Measurements from ENCODE around the gene CATSPER3. TPM values are rescaled to one million over a fixed set of nuclear protein-coding genes. Genes with fewer than 3 reads are reported as not detected.

CATSPER3 gene
- polyA plus RNA-seq, 3 donors = 0.15 to 0.60 (median 0.52) TPM

GRCh38 chr5:135052511-135053145, 84.9 kb downstream of the CATSPER3 start:
- Mint-ChIP-seq H3K27me3 (ENCODE audit: low read depth in 3 of 3) (peaks cover 67 to 82% (median 74%) of the 10 kb centered on the region in 3 donors), H3K36me3 (no peaks in the 10 kb centered on the region), H3K4me3 (peak overlapping the region in 1 of 2 donors; percentile 61), H3K9me3 (peaks cover 0 to 2% (median 0%) of the 10 kb centered on the region in 7 donors), H3K4me1 (peaks cover 4% of the 10 kb centered on the region), H3K27ac (no peak overlapping the region)
- Histone ChIP-seq H3K4me2 (replicated peaks; ENCODE audit: extremely low read depth, low read length, poor library complexity, severe bottlenecking) (no peak overlapping the region), H2AFZ (ENCODE audit: insufficient read depth, low read depth, low read length, poor library complexity, severe bottlenecking) (no peak overlapping the region), H3K36me3 (replicated peaks in 1 of 2; ENCODE audit: control insufficient read depth in 1 of 2, insufficient read depth in 2 of 2, low read length in 2 of 2) (no peaks in the 10 kb centered on the region), H3K79me2 (ENCODE audit: insufficient read depth, low read length) (no peaks in the 10 kb centered on the region), H4K20me1 (ENCODE audit: insufficient read depth, low read length) (no peaks in the 10 kb centered on the region), H3K9me3 (replicated peaks in 1 of 2; ENCODE audit: control insufficient read depth in 1 of 2, insufficient read depth in 1 of 2, low read length in 2 of 2) (peaks cover 0 to 3% of the 10 kb centered on the region in 2 donors), H3K27ac (ENCODE audit: low read depth in 1 of 2, low read length in 2 of 2) (no peak overlapping the region), H3K27me3 (ENCODE audit: control insufficient read depth in 2 of 2, insufficient read depth in 2 of 2, low read length in 2 of 2) (peaks cover 24 to 75% of the 10 kb centered on the region in 2 donors), H3K9ac (ENCODE audit: insufficient read depth, low read length, poor library complexity, severe bottlenecking) (no peak overlapping the region), H3K4me3 (replicated peaks in 1 of 3; ENCODE audit: low read depth in 2 of 3, low read length in 3 of 3) (no peak overlapping the region), H3K4me1 (ENCODE audit: control insufficient read depth in 1 of 2, insufficient read depth in 2 of 2, low read length in 2 of 2) (no peaks in the 10 kb centered on the region)
- intact Hi-C loops (cut with micrococcal nuclease) = no loop called here
- TF ChIP-seq CTCF (IDR thresholded peaks at IDR 0.05) = no peak
- WGBS (ENCODE audit: insufficient coverage) = 83% methylated on average over 1 of the region's 6 CpGs
- no peak for DNase-seq

- H3K27ac Mint-ChIP-seq = no peak overlapping the region
- intact Hi-C loops (cut with micrococcal nuclease) = no loop called here
- H3K27me3 ChIP-seq (ENCODE audit: control insufficient read depth in 2 of 2, insufficient read depth in 2 of 2, low read length in 2 of 2) = peaks cover 24 to 69% of the 10 kb centered on the region in 2 donors
- peak overlapping the region in 1 of 2 donors; percentile 62 for H3K4me3 Mint-ChIP-seq
- H3K9ac ChIP-seq (ENCODE audit: insufficient read depth, low read length, poor library complexity, severe bottlenecking) = no peak overlapping the region
- H4K20me1 ChIP-seq (ENCODE audit: insufficient read depth, low read length) = no peaks in the 10 kb centered on the region
- no peaks in the 10 kb centered on the region for H3K36me3 Mint-ChIP-seq
- H3K4me2 ChIP-seq (replicated peaks; ENCODE audit: extremely low read depth, low read length, poor library complexity, severe bottlenecking) = no peak overlapping the region
- H3K36me3 ChIP-seq (replicated peaks in 1 of 2; ENCODE audit: control insufficient read depth in 1 of 2, insufficient read depth in 2 of 2, low read length in 2 of 2) = no peaks in the 10 kb centered on the region
- H3K9me3 ChIP-seq (replicated peaks in 1 of 2; ENCODE audit: control insufficient read depth in 1 of 2, insufficient read depth in 1 of 2, low read length in 2 of 2) = peaks cover 0 to 3% of the 10 kb centered on the region in 2 donors
- peaks cover 64 to 81% (median 72%) of the 10 kb centered on the region in 3 donors for H3K27me3 Mint-ChIP-seq (ENCODE audit: low read depth in 3 of 3)
- peaks cover 4% of the 10 kb centered on the region for H3K4me1 Mint-ChIP-seq
- H3K4me3 ChIP-seq (replicated peaks in 1 of 3; ENCODE audit: low read depth in 2 of 3, low read length in 3 of 3) = no peak overlapping the region
- H3K27ac ChIP-seq (ENCODE audit: low read depth in 1 of 2, low read length in 2 of 2) = no peak overlapping the region
- no peak for DNase-seq
- no peak for TF ChIP-seq CTCF (IDR thresholded peaks at IDR 0.05)
- peaks cover 0 to 2% (median 0%) of the 10 kb centered on the region in 7 donors for H3K9me3 Mint-ChIP-seq
- no peaks in the 10 kb centered on the region for H3K79me2 ChIP-seq (ENCODE audit: insufficient read depth, low read length)
- no peaks in the 10 kb centered on the region for H3K4me1 ChIP-seq (ENCODE audit: control insufficient read depth in 1 of 2, insufficient read depth in 2 of 2, low read length in 2 of 2)
- 50% methylated on average over 1 of the region's 3 CpGs for WGBS (ENCODE audit: insufficient coverage)
- H2AFZ ChIP-seq (ENCODE audit: insufficient read depth, low read depth, low read length, poor library complexity, severe bottlenecking) = no peak overlapping the region
Measured at GRCh38 chr5:135053278-135053677, 85.6 kb downstream of the CATSPER3 start.

All from CD14-positive monocyte (primary cell).